Keratinocyte (primary cell): ENCODE measurements around the gene RTKN. TPM values are rescaled to one million over a fixed set of nuclear protein-coding genes. Genes with fewer than 3 reads are reported as not detected.

Experiments used
- DNase-seq: peaks from one replicate; pipeline ENCODE4 v3.0.0-alpha.2; 2011; ENCODE audit warnings: low read depth, missing footprints, low spot score
- FAIRE-seq: peaks from 2 replicates; lab custom pipeline; 2011; peaks lifted over from hg19 to GRCh38; lab: Jason Lieb, UNC
- H2AFZ ChIP-seq: 2 replicates; pipeline ENCODE4 v1.6.0; 2012; ENCODE audit warnings: low read length, control low read depth, inconsistent platforms; ENCODE audit not compliant: control insufficient read depth
- H3K27ac ChIP-seq: 2 replicates; pipeline ENCODE4 v1.5.1; 2011; ENCODE audit warnings: low read length; ENCODE audit not compliant: control insufficient read depth, insufficient read depth
- H3K27me3 ChIP-seq: 3 replicates; pipeline ENCODE4 v1.6.0; 2011; ENCODE audit warnings: low read length; ENCODE audit not compliant: control insufficient read depth, insufficient read depth; ENCODE audit errors: extremely low read depth
- H3K36me3 ChIP-seq, 2 experiments: 2 replicates in 1 of 2; 3 replicates in 1 of 2; pipeline ENCODE4 v1.5.1; 2011; ENCODE audit warnings: low read length in 2 of 2, mild to moderate bottlenecking in 1 of 2; ENCODE audit not compliant: control insufficient read depth in 2 of 2, insufficient read depth in 2 of 2; ENCODE audit errors: extremely low read depth in 1 of 2
- H3K4me1 ChIP-seq: 3 replicates; pipeline ENCODE4 v1.5.1; 2011; ENCODE audit warnings: low read length; ENCODE audit not compliant: control insufficient read depth, insufficient read depth; ENCODE audit errors: extremely low read depth
- H3K4me2 ChIP-seq: 3 replicates; pipeline ENCODE4 v1.6.0; 2011; ENCODE audit warnings: low read depth, low read length; ENCODE audit not compliant: control insufficient read depth, insufficient read depth; ENCODE audit errors: extremely low read depth
- H3K4me3 ChIP-seq, 3 experiments: fragments of 200-600 bp in 1 of 3; sonication (generic) in 1 of 3; 2 replicates in 2 of 3; 3 replicates in 1 of 3; pipeline ENCODE4 v1.5.1; 2011 to 2016; ENCODE audit warnings: low read length in 3 of 3, mild to moderate bottlenecking in 3 of 3, control low read depth in 2 of 3, inconsistent platforms in 1 of 3, low read depth in 1 of 3, mixed read lengths in 1 of 3, mixed run types in 1 of 3, moderate library complexity in 1 of 3; ENCODE audit not compliant: control insufficient read depth in 2 of 3, insufficient read depth in 2 of 3; ENCODE audit errors: extremely low read depth in 1 of 3
- H3K79me2 ChIP-seq: 2 replicates; pipeline ENCODE4 v1.6.0; 2012; ENCODE audit warnings: low read length; ENCODE audit not compliant: control insufficient read depth, insufficient read depth
- H3K9ac ChIP-seq: 3 replicates; pipeline ENCODE4 v1.6.0; 2011; ENCODE audit warnings: low read length; ENCODE audit not compliant: control insufficient read depth, insufficient read depth; ENCODE audit errors: extremely low read depth
- H3K9me1 ChIP-seq: 3 replicates; pipeline ENCODE4 v1.6.0; 2011; ENCODE audit warnings: low read length; ENCODE audit not compliant: control insufficient read depth, insufficient read depth; ENCODE audit errors: extremely low read depth
- H3K9me3 ChIP-seq: 2 replicates; pipeline ENCODE4 v1.5.1; 2012; ENCODE audit warnings: low read depth, low read length; ENCODE audit not compliant: control insufficient read depth
- H4K20me1 ChIP-seq: 3 replicates; pipeline ENCODE4 v1.6.0; 2011; ENCODE audit warnings: low read length; ENCODE audit not compliant: control insufficient read depth, insufficient read depth; ENCODE audit errors: extremely low read depth
- CTCF ChIP-seq, 3 experiments: IDR thresholded peaks in 1 of 3; conservative IDR thresholded peaks in 1 of 3; optimal IDR thresholded peaks in 1 of 3; 2 replicates in 2 of 3; 3 replicates in 1 of 3; pipeline versions ENCODE3 to v1.5.1; 2011; ENCODE audit warnings: low read length in 3 of 3, mild to moderate bottlenecking in 3 of 3, moderate library complexity in 2 of 3, control low read depth in 1 of 3, inconsistent platforms in 1 of 3; ENCODE audit not compliant: insufficient read depth in 2 of 3; ENCODE audit errors: extremely low read depth in 1 of 3
- EZH2 ChIP-seq: IDR thresholded peaks from one replicate; pipeline ENCODE4 v1.6.1; 2012; ENCODE audit warnings: inconsistent platforms, mild to moderate bottlenecking, low read length, moderate library complexity
- dilution Hi-C: fragments of 300-500 bp; cut with MboI; formaldehyde crosslinking; loops from one replicate; pipeline ENCODE4 v1.7.0; 2020; ENCODE audit warnings: low sequenced_read_pairs; ENCODE audit not compliant: extremely low pct_ligation_motif_present
- polyA plus RNA-seq, 5 experiments: library from polyadenylated mRNA; depleted of rRNA in 3 of 5; stranded (reverse) in 3 of 5; stranded (forward) in 1 of 5; unstranded in 1 of 5; fragments of >200 nt; gene quantifications; 1 replicate in 1 of 5; 2 replicates in 3 of 5; 3 replicates in 1 of 5; pipeline versions ENCODE4 v1.2.1 to v1.2.3, GENCODE V29; 2011 to 2012; ENCODE audit warnings: missing spikeins in 2 of 5, low read depth in 1 of 5, low replicate concordance in 1 of 5

RTKN gene
- polyA plus RNA-seq, 1 donor (not counting 4 experiments of a cell fraction or from before 2014, with no cell fraction given), result 110 TPM

DNA sequence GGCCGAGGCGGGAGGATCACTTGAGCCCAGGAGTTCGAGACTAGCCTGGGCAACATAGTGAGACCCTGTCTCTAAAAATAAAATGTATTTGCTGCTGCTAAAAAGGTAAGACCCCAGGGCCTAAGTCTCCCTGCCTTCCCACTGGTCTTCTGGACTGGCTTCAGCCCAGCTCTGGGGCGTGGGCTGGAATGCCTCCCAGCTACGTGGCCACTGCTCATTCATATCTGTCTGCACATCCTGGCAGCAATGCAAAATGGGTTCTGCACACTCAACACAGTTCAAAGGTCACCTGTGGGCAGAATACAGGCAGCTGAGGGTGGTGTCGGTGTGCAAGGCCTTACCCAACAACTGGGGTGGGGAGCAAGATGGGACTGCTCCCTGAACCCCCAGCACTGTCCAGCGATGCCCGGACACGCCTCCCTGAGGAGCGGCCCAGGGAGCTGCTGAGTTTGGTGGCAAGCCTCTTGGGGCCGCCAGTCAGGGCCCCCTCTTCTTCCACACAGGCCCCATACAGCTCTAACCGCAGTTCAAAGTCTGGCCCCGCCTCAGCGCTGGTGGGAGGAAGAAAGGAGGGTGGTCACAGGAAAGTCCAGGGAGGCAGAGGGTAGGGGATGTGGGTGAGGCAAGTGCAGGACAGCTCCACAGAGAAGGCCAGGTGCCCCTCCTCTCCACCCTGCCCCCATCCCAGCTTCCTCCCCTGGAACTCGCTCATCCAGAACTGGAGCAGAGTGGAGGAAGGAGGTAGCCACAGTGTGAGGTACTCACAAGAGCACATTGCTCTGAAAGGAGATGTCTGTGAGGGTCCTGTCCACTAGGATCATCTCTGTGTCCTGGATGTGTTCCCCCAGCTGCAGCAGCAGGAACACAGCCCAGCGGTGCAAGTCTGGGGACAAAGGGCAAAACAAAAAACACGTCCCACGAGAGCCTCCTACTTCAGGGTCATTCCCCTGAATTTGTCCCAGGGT lies 12.0 kb downstream of the RTKN start:
- Histone ChIP-seq H3K4me2 (no peak overlapping the region), H3K36me3 (peaks cover 49 to 80% of the 10 kb centered on the region in 2 experiments), H3K79me2 (peaks cover 28% of the 10 kb centered on the region), H3K27me3 (no peaks in the 10 kb centered on the region), H3K4me3 (no peak overlapping the region), H4K20me1 (peaks cover 2% of the 10 kb centered on the region), H3K27ac (no peak overlapping the region), H2AFZ (no peak overlapping the region), H3K9me3 (no peaks in the 10 kb centered on the region), H3K4me1 (peaks cover 52% of the 10 kb centered on the region), H3K9me1 (peaks cover 4% of the 10 kb centered on the region), H3K9ac (no peak overlapping the region)
- dilution Hi-C loops, result no loop called here
- DNase-seq (no peak), FAIRE-seq (no peak)
- TF ChIP-seq CTCF (optimal IDR thresholded peaks at IDR 0.05 in 1 of 3, IDR thresholded peaks at IDR 0.05 in 1 of 3, conservative IDR thresholded peaks at IDR 0.05 in 1 of 3; ENCODE audit: extremely low read depth in 1 of 3, insufficient read depth in 2 of 3, low read length in 3 of 3) (no peak), EZH2 (no peak)

DNA sequence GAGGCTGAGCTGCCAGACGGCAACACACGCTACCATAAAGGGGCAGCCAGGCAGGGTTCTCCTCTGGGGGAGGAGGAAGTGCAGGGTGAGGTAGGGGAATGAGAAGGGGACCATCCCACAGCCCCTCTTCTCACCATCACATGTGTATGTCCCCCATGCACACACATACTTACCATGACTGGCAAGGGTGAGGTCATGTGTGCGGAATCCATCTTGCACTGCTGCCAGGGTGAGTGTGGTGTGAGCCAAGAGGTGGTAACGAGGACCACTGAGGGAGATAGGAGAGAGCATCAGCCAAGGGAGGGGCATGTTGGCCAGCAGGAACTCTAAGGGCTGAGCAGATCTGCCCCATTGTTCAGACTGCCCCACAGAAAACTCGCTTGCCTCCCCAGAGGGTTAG lies 13.1 kb downstream of the RTKN start:
- Histone ChIP-seq H3K79me2 (peaks cover 18% of the 10 kb centered on the region), H3K36me3 (peaks cover 49 to 80% of the 10 kb centered on the region in 2 experiments), H3K4me3 (no peak overlapping the region), H3K4me1 (peaks cover 63% of the 10 kb centered on the region), H3K9ac (no peak overlapping the region), H3K9me1 (peaks cover 4% of the 10 kb centered on the region), H4K20me1 (no peaks in the 10 kb centered on the region), H3K9me3 (no peaks in the 10 kb centered on the region), H3K27me3 (no peaks in the 10 kb centered on the region), H3K27ac (no peak overlapping the region), H3K4me2 (no peak overlapping the region), H2AFZ (no peak overlapping the region)
- no peak for FAIRE-seq
- dilution Hi-C loops, result no loop called here
- TF ChIP-seq CTCF (optimal IDR thresholded peaks at IDR 0.05 in 1 of 3, IDR thresholded peaks at IDR 0.05 in 1 of 3, conservative IDR thresholded peaks at IDR 0.05 in 1 of 3; ENCODE audit: extremely low read depth in 1 of 3, insufficient read depth in 2 of 3, low read length in 3 of 3) (no peak), EZH2 (no peak)
- DNase-seq, result no peak
